IMR-90 (cell line): ENCODE results near the gene ANKRD65. TPM values are rescaled to one million over a fixed set of nuclear protein-coding genes. Genes with fewer than 3 reads are reported as not detected.

Experiments
- ATAC-seq: fragments of 200-7000 bp; cut with Tn5 transposase; 2 replicates; pipeline ENCODE4 v1.9.1; 2020; ENCODE audit warnings: low read depth, mild to moderate bottlenecking, moderate library complexity
- BruUV-seq: library from RNA; stranded (reverse); fragments of 400-500 nt; replicated peaks from 2 replicates; lab custom pipeline; 2021; lab: Mats Ljungman, UMichigan
- CTCF ChIA-PET: fragments of 300-600 bp; formaldehyde crosslinking; extraction: SDS; loops from one replicate; lab custom pipeline; 2021; ENCODE audit warnings: antibody characterized with exemption; lab: Yijun Ruan, JAX
- POLR2A ChIA-PET: fragments of 300-600 bp; sonication (Branson Sonifier 250); formaldehyde crosslinking; loops from one replicate; lab custom pipeline; 2022; ENCODE audit warnings: antibody characterized with exemption; ENCODE audit not compliant: unreplicated experiment; lab: Charles Lee
- DNase-seq: peaks from one replicate; pipeline ENCODE4 v3.0.0; 2013
- H2AFZ ChIP-seq: replicated peaks from 2 replicates; pipeline ENCODE3; 2013; ENCODE audit warnings: low read length, mild to moderate bottlenecking; ENCODE audit not compliant: poor library complexity
- H2AK5ac ChIP-seq: 2 replicates; pipeline ENCODE4 v1.6.1; 2013; ENCODE audit warnings: low read depth, low read length, inconsistent platforms
- H2AK9ac ChIP-seq: replicated peaks from 2 replicates; pipeline ENCODE3; 2013; ENCODE audit warnings: mild to moderate bottlenecking, low read depth, low read length, moderate library complexity; ENCODE audit not compliant: poor library complexity
- H2BK120ac ChIP-seq: 2 replicates; pipeline ENCODE4 v1.6.1; 2013; ENCODE audit warnings: low read depth, low read length, inconsistent platforms
- H2BK15ac ChIP-seq: 3 replicates; pipeline ENCODE4 v1.6.1; 2013; ENCODE audit warnings: low read depth, low read length, inconsistent platforms
- H2BK20ac ChIP-seq: 2 replicates; pipeline ENCODE4 v1.6.1; 2013; ENCODE audit warnings: low read depth, mild to moderate bottlenecking, inconsistent platforms, low read length, moderate library complexity
- H2BK5ac ChIP-seq: 2 replicates; pipeline ENCODE4 v1.6.1; 2013; ENCODE audit warnings: mild to moderate bottlenecking, low read depth, low read length, inconsistent platforms; ENCODE audit not compliant: poor library complexity, severe bottlenecking
- H3K14ac ChIP-seq: replicated peaks from 2 replicates; pipeline ENCODE4 v1.6.1; 2013; ENCODE audit warnings: low read depth, low read length, inconsistent platforms
- H3K18ac ChIP-seq: 2 replicates; pipeline ENCODE4 v1.6.1; 2013; ENCODE audit warnings: low read depth, low read length, control low read depth
- H3K23ac ChIP-seq: 2 replicates; pipeline ENCODE4 v1.6.1; 2013; ENCODE audit warnings: low read depth, low read length, inconsistent platforms
- H3K27ac ChIP-seq: 2 replicates; pipeline ENCODE4 v1.5.1; 2013; ENCODE audit warnings: mild to moderate bottlenecking, control low read depth, low read length; ENCODE audit not compliant: insufficient read depth
- H3K27me3 ChIP-seq: 2 replicates; pipeline ENCODE4 v1.6.1; 2013; ENCODE audit warnings: low read length; ENCODE audit not compliant: control insufficient read depth, insufficient read depth
- H3K36me3 ChIP-seq: 2 replicates; pipeline ENCODE4 v1.6.1; 2013; ENCODE audit warnings: low read length, mixed read lengths; ENCODE audit not compliant: control insufficient read depth, insufficient read depth
- H3K4ac ChIP-seq: 2 replicates; pipeline ENCODE4 v1.6.1; 2013; ENCODE audit warnings: low read depth, low read length, inconsistent platforms
- H3K4me1 ChIP-seq: 2 replicates; pipeline ENCODE4 v1.6.1; 2013; ENCODE audit warnings: low read length, mixed read lengths; ENCODE audit not compliant: control insufficient read depth, insufficient read depth
- H3K4me2 ChIP-seq: 2 replicates; pipeline ENCODE4 v1.6.1; 2013; ENCODE audit warnings: low read depth, mild to moderate bottlenecking, control low read depth, low read length, moderate library complexity
- H3K4me3 ChIP-seq: 2 replicates; pipeline ENCODE4 v1.5.1; 2013; ENCODE audit warnings: low read depth, mild to moderate bottlenecking, control low read depth, low read length, moderate library complexity; ENCODE audit not compliant: insufficient read depth
- H3K56ac ChIP-seq: 2 replicates; pipeline ENCODE4 v1.6.1; 2013; ENCODE audit warnings: low read length, inconsistent platforms; ENCODE audit not compliant: insufficient read depth; ENCODE audit errors: extremely low read depth
- H3K79me1 ChIP-seq, 2 experiments: 2 replicates each; pipeline ENCODE4 v1.6.1; 2013; ENCODE audit warnings: low read length in 2 of 2, inconsistent platforms in 1 of 2, low read depth in 1 of 2
- H3K9ac ChIP-seq: 2 replicates; pipeline ENCODE4 v1.6.1; 2013; ENCODE audit warnings: low read depth, low read length, control low read depth
- H3K9me1 ChIP-seq: 2 replicates; pipeline ENCODE4 v1.6.1; 2013; ENCODE audit warnings: low read length, inconsistent platforms; ENCODE audit not compliant: insufficient read depth
- H3K9me3 ChIP-seq: 2 replicates; pipeline ENCODE4 v1.6.1; 2013; ENCODE audit warnings: low read length; ENCODE audit not compliant: control insufficient read depth, insufficient read depth
- H4K20me1 ChIP-seq: 2 replicates; pipeline ENCODE4 v1.6.1; 2013; ENCODE audit warnings: low read length, inconsistent platforms; ENCODE audit not compliant: insufficient read depth
- H4K5ac ChIP-seq: 2 replicates; pipeline ENCODE4 v1.6.1; 2013; ENCODE audit warnings: mild to moderate bottlenecking, low read depth, low read length, control low read depth
- H4K8ac ChIP-seq, 2 experiments: 2 replicates each; pipeline ENCODE4 v1.6.1; 2013; ENCODE audit warnings: low read depth in 2 of 2, low read length in 2 of 2, control low read depth in 1 of 2, inconsistent platforms in 1 of 2
- H4K91ac ChIP-seq: 2 replicates; pipeline ENCODE4 v1.6.1; 2013; ENCODE audit warnings: low read depth, low read length, inconsistent platforms; ENCODE audit not compliant: insufficient read depth
- WGBS, 2 experiments: methylation state at CpG; one replicate each; pipeline versions ENCODE4 v1.1.5 to v1.1.7; 2013; ENCODE audit warnings: missing lambda C conversion rate in 2 of 2; ENCODE audit not compliant: insufficient read length in 1 of 2; ENCODE audit errors: extremely low coverage in 2 of 2; 5-methylcytosine and 5-hydroxymethylcytosine counted together
- dilution Hi-C: fragments of 300-500 bp; cut with HindIII; formaldehyde crosslinking; loops from one replicate; pipeline ENCODE4 v1.14.3; 2018; ENCODE audit warnings: low sequenced_read_pairs; ENCODE audit not compliant: unreplicated experiment
- in situ Hi-C: fragments of 300-500 bp; cut with MboI; formaldehyde crosslinking; loops from 3 replicates; pipeline ENCODE4 v1.14.3; 2019; ENCODE audit warnings: low sequenced_read_pairs, inconsistent platforms, mixed read lengths
- intact Hi-C: fragments of 100-400 bp; cut with micrococcal nuclease; formaldehyde crosslinking; loops from 2 replicates; pipeline ENCODE4 v1.10.0; 2022
- polyA plus RNA-seq, 3 experiments: library from polyadenylated mRNA; depleted of rRNA; stranded (reverse); fragments of >200 nt; gene quantifications; 2 replicates each; pipeline ENCODE4 v1.2.3, GENCODE V29; 2012; ENCODE audit warnings: low replicate concordance in 1 of 3
- total RNA-seq: library from RNA; depleted of rRNA; stranded (reverse); fragments of >200 nt; gene quantifications from 2 replicates; pipeline ENCODE4 v1.2.3, GENCODE V29; 2012
- TF ChIP-seq, protein P1 (sequence below): fragments of 150-350 bp; IDR thresholded peaks from 2 replicates; pipeline ENCODE4 v1.6.1; 2016; ENCODE audit warnings: low read depth, mild to moderate bottlenecking, low read length, moderate library complexity, borderline replicate concordance

Gene ANKRD65
- total and polyA plus RNA-seq, 2 of the 4 experiments (the other 2 are of a cell fraction), result 0.09 TPM; not detected in 1

DNA sequence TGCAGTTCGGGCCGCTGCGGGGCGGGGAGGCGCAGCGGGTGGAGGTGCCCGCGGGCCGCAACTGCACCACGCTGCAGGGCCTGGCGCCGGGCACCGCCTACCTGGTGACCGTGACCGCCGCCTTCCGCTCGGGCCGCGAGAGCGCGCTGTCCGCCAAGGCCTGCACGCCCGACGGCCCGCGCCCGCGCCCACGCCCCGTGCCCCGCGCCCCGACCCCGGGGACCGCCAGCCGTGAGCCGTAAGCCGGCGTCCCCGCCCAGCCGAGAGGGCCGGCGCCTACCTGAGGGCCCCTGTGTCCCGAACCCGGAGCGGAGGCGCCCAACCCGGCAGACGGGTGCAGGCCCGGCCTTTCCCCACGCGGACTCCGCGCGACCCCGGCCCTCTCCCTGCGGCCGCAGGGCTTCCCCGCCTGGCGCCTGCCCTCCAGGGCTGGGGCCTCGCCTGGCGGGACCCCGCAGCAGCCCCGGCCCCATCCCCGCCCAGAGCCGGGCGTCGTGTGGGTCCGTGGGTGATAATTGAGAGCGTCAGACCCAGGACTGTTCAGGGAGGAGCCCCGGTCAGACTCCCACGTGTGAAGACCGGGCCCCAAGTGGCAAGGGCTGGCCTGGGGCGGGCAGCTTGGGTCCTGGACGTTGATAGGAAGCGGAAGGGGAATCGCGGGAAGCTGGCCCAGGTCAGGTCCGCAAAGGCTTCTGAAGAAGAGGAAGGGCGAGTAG lies 18.6 kb upstream of the ANKRD65 start:
- BruUV-seq, result no TSS peak
- Histone ChIP-seq H3K27me3 (peaks cover 2% of the 10 kb centered on the region; the same call in 1 of the 2 replicates), H3K9me1 (0 out of 2 replicates have a peak, but pooled peaks cover 6% of the 10 kb centered on the region), H3K4me2 (no peak overlapping the region), H3K14ac (no peak overlapping the region), H2BK20ac (no peak overlapping the region), H3K4me1 (peaks cover 6% of the 10 kb centered on the region; the same call in 1 of the 2 replicates), H2BK120ac (no peak overlapping the region), H3K9me3 (no peaks in the 10 kb centered on the region), H2AK5ac (no peak overlapping the region), H4K91ac (no peak overlapping the region), H3K23ac (no peak overlapping the region), H3K4ac (no peak overlapping the region), H4K8ac (no peak overlapping the region), H4K20me1 (no peaks in the 10 kb centered on the region), H3K27ac (no peak overlapping the region), H3K9ac (no peak overlapping the region), H2AK9ac (no peak overlapping the region), H3K18ac (no peak overlapping the region), H4K5ac (no peak overlapping the region), H2BK15ac (no peak overlapping the region), H3K79me1 (0 out of 4 replicates have a peak, but pooled peaks cover 0 to 3% of the 10 kb centered on the region in 2 experiments), H3K4me3 (no peak overlapping the region), H3K56ac (no peak overlapping the region), H2BK5ac (no peak overlapping the region), H2AFZ (no peak overlapping the region), H3K36me3 (no peaks in the 10 kb centered on the region)
- POLR2A ChIA-PET, result no interaction called here
- dilution Hi-C loops (no loop called here), intact Hi-C loops (loop anchor here (5.0 kb wide), 1 partner anchor 32 kb away; the partner anchor contains the start of gene MRPL20), in situ Hi-C loops (no loop called here)
- 89% methylated on average over 30 of the region's 82 CpGs; no CpG with 5 or more reads in 1 of the 2 experiments for whole genome bisulfite sequencing, 2 experiments
- TF ChIP-seq, protein P1, sequence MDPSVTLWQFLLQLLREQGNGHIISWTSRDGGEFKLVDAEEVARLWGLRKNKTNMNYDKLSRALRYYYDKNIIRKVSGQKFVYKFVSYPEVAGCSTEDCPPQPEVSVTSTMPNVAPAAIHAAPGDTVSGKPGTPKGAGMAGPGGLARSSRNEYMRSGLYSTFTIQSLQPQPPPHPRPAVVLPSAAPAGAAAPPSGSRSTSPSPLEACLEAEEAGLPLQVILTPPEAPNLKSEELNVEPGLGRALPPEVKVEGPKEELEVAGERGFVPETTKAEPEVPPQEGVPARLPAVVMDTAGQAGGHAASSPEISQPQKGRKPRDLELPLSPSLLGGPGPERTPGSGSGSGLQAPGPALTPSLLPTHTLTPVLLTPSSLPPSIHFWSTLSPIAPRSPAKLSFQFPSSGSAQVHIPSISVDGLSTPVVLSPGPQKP, result no peak
- no peak for DNase-seq
- CTCF ChIA-PET, result interaction anchor here (1.9 to 2.1 kb wide), 2 partner anchors 11 to 39 kb away, joined by 6 read pairs; partner anchors contain the start of gene ATAD3C
- no peak for ATAC-seq
